ENCODE data around the gene SLC5A12.

SLC5A12 gene

DNA sequence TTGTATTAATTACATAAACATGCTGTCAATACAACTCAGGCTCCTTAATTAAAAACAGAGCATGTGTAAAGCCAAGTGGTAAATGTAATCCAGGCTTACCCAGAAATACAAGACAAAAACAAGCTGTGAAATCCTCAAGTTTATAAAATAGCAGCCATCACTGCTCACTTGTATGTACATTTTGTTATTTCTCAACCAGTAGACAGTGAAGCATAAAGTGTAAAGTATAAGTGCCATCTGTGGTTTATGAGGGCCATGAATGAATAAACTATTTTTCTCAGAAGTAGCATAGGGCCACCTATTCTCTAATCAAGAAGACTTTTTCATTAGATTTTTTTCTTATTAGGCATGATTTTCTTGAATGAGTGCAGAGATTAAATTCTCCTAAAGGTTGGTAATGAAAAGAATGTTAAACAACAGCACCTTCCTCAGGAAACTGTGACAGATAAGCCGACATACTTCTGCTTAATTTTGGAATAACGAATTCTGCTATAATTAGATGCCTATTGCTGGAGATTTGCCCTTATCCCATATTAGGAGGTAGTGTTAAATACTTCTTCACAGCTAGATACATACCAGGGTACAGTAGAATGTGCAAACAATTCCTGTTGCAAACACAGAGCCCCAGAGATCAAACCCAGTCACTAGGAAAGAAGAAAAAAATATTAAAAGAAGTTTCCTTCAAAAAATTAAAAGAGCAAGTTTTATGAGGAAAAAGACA, 13.0 kb downstream of the SLC5A12 start:
- Histone ChIP-seq H3K4me3 (no peak overlapping the region), H3K27ac (no peak overlapping the region)
- no peak for DNase-seq (ENCODE audit: low spot score)
- TF ChIP-seq, protein P1, sequence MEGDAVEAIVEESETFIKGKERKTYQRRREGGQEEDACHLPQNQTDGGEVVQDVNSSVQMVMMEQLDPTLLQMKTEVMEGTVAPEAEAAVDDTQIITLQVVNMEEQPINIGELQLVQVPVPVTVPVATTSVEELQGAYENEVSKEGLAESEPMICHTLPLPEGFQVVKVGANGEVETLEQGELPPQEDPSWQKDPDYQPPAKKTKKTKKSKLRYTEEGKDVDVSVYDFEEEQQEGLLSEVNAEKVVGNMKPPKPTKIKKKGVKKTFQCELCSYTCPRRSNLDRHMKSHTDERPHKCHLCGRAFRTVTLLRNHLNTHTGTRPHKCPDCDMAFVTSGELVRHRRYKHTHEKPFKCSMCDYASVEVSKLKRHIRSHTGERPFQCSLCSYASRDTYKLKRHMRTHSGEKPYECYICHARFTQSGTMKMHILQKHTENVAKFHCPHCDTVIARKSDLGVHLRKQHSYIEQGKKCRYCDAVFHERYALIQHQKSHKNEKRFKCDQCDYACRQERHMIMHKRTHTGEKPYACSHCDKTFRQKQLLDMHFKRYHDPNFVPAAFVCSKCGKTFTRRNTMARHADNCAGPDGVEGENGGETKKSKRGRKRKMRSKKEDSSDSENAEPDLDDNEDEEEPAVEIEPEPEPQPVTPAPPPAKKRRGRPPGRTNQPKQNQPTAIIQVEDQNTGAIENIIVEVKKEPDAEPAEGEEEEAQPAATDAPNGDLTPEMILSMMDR (IDR thresholded peaks at IDR 0.05) = no peak

DNA sequence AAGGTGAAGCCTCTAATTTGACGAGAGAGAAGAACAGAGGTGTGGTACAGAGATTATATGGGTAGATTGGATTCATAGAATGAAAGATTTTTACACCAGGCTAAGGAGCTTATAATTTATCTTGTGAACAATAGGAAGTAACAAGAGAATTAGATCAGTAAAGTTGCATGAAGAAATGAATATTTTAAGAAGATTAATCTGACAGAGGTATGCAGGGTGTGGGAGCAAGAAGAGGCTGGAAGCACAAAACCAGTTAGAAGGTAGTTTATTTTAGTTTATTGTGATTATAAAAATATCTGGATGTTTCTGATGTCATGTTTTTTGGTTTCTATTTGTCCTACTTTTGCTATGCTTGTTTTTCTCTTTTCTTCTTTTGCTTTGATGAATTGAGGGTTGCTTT, 15.7 kb downstream of the SLC5A12 start:
- H3K4me3 ChIP-seq = no peak overlapping the region
- no peak for DNase-seq (ENCODE audit: low spot score)
- TF ChIP-seq, protein P1 (IDR thresholded peaks at IDR 0.05) = no peak
- no peak overlapping the region for H3K27ac ChIP-seq

DNA sequence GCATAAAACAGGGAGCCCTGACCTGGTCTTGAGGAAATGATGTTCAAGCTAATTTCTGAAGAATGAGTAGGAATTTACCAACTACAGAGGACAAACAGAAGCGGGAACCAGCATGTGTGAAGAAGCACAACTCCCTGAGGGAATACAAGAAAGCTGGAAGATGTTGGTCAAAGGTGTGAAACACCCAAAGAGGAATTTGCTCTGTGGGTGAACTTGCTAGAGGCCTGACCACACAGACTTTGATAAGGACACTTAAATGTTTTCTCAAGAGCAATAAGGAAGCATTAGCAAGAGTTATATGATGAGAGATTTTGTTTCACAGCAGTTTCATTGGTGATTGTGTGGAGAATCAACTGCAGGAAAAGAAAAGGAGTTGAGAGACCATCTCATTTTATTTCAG, 17.6 kb downstream of the SLC5A12 start:
- no peak for DNase-seq (ENCODE audit: low spot score)
- TF ChIP-seq, protein P1 (IDR thresholded peaks at IDR 0.05) = no peak
- H3K4me3 ChIP-seq = no peak overlapping the region
- H3K27ac ChIP-seq = no peak overlapping the region

DNA sequence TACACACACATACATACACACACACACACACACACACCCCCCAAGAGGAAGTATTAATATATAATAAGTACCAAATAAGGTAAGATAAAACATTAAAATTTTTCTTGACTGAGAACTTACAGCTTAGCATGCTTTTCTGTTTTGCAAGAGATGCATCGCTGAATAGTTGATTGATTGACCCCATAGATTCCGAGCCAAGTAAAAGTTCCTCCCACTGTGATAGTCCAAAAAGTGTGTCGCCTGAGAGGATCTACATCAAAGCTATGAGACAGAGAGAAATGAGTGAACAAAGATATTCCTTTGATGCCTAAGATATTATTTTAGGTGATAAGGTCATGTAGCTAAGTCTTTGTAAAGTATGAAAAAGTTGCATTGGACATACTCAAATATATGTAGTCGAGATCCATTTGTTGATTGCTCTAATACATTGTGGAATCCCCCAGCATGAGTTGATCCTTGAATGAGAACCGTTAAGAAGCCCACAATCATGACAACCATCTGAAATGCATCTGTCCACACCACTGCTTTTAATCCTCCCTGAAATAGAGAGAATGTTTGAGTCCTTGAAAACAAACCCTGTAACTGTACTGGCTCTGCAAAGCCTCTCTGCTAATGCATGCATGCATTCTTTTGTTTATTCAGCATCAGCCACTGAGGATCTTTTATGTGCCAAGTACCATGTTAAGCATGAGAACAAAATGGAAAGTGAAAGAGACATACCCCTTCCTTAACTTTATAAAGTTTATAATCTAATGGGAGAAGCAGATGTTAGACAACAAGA, 18.3 kb downstream of the SLC5A12 start:
- H3K27ac ChIP-seq = no peak overlapping the region
- TF ChIP-seq, protein P1 (IDR thresholded peaks at IDR 0.05) = no peak
- DNase-seq (ENCODE audit: low spot score) = no peak
- H3K4me3 ChIP-seq = no peak overlapping the region

DNA sequence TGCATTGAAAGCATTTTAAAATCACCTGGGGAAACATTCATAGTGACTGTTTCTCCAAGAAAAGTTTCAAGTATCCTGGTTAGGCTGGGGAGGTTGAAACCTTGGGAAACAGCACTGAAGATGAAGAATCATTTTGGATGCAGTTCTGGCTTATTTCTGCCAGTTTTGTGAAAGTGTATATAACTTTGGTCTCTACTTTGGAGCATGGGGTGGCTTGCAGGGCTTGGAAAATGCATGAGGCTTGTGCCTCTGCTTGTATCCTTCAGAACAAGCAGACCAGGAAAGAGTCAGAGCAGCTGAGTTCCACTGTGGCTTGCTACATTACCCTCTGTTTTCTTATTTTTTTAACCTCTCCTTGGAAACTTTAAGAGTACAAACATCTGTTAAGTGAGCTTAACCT, 19.5 kb downstream of the SLC5A12 start:
- TF ChIP-seq, protein P1 (IDR thresholded peaks at IDR 0.05) = no peak

DNA sequence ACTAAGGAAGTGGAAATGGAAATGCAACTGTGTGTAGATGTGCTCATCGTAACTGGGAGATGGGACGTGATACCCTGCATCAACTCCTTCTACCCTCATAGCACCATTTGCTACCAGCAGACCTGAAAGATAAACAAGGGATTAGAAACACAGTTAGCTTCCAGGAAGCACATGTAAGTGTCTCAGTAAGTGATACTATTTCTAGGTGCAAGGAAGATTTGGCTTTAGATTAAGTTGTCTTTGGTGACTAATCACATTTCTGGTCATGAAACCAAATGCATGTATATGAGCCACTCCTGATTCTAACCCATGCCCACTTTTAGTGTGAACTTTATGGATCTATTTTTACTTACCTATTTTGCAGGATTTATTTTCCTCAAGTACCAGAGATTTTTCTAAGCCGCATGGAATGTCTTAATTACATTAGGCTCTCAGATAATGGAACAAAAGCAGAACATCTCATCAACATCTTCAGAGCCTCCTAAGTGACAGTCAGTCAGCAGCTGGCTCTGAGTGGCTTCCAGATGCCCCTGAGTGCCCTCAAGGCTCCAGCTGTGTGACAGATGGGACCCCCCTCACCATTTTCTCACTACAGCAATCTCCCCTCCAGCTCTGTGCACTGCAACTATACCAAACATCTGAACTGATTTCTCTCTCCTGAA, 21.2 kb downstream of the SLC5A12 start:
- no peak overlapping the region for H3K4me3 ChIP-seq
- DNase-seq (ENCODE audit: low spot score) = no peak
- H3K27ac ChIP-seq = no peak overlapping the region
- TF ChIP-seq, protein P1 (IDR thresholded peaks at IDR 0.05) = no peak

More for the DNA sequence above, 19.5 kb downstream of the SLC5A12 start:
- DNase-seq (ENCODE audit: low spot score) = no peak
- Histone ChIP-seq H3K27ac (no peak overlapping the region), H3K4me3 (no peak overlapping the region)
